Karpas-422 (cell line): ENCODE results near the gene ZNF280B. TPM values are rescaled to one million over a fixed set of nuclear protein-coding genes. Genes with fewer than 3 reads are reported as not detected.

ENCODE experiments used
- DNase-seq: peaks from one replicate; pipeline ENCODE4 v3.0.0-alpha.2; 2015
- H2AFZ ChIP-seq: fragments of 200-600 bp; sonication (generic); 2 replicates; pipeline ENCODE4 v1.6.1; 2014; ENCODE audit warnings: antibody characterized with exemption, low read length, mixed read lengths
- H3K27ac ChIP-seq: fragments of 200-600 bp; sonication (generic); 2 replicates; pipeline ENCODE4 v1.5.1; 2014; ENCODE audit warnings: mild to moderate bottlenecking, low read length, moderate library complexity
- H3K27me3 ChIP-seq: fragments of 200-600 bp; sonication (generic); 2 replicates; pipeline ENCODE4 v1.6.1; 2014; ENCODE audit warnings: low read length, mixed read lengths
- H3K36me3 ChIP-seq: fragments of 200-600 bp; sonication (generic); 2 replicates; pipeline ENCODE4 v1.6.1; 2014; ENCODE audit warnings: low read length, mixed read lengths; ENCODE audit not compliant: insufficient read depth
- H3K4me1 ChIP-seq: fragments of 200-600 bp; sonication (generic); 2 replicates; pipeline ENCODE4 v1.6.1; 2014; ENCODE audit warnings: mild to moderate bottlenecking, low read length, mixed read lengths
- H3K4me2 ChIP-seq: fragments of 200-600 bp; sonication (generic); 2 replicates; pipeline ENCODE4 v1.6.1; 2014; ENCODE audit warnings: low read length, low read depth, mild to moderate bottlenecking; ENCODE audit not compliant: poor library complexity, severe bottlenecking
- H3K4me3 ChIP-seq: fragments of 200-600 bp; sonication (generic); 2 replicates; pipeline ENCODE4 v1.5.1; 2014; ENCODE audit warnings: mild to moderate bottlenecking, antibody characterized with exemption, low read length, mixed read lengths
- H3K79me2 ChIP-seq: fragments of 200-600 bp; sonication (generic); 2 replicates; pipeline ENCODE4 v1.6.1; 2014; ENCODE audit warnings: mild to moderate bottlenecking, low read length, mixed read lengths
- H3K9ac ChIP-seq: fragments of 200-600 bp; sonication (generic); 2 replicates; pipeline ENCODE4 v1.6.0; 2014; ENCODE audit warnings: low read length
- H3K9me2 ChIP-seq: fragments of 200-600 bp; sonication (generic), shearing (Covaris generic); replicated peaks from 2 replicates; pipeline ENCODE4 v1.6.0; 2014; ENCODE audit warnings: mild to moderate bottlenecking, low read length, moderate library complexity; ENCODE audit not compliant: insufficient read depth
- H3K9me3 ChIP-seq: fragments of 300-700, 200-600 bp; sonication (generic); 2 replicates; pipeline ENCODE4 v1.6.1; 2014; ENCODE audit warnings: low read length, mixed read lengths
- H4K20me1 ChIP-seq: fragments of 200-600 bp; sonication (generic); 2 replicates; pipeline ENCODE4 v1.6.1; 2014; ENCODE audit warnings: mild to moderate bottlenecking, antibody characterized with exemption, low read length, low read depth; ENCODE audit not compliant: insufficient read depth
- total RNA-seq: library from RNA; depleted of rRNA; stranded (reverse); fragments of >200 nt; shearing (Covaris generic); gene quantifications from 2 replicates; pipeline ENCODE4 v1.2.3, GENCODE V29; 2014; ENCODE audit warnings: low replicate concordance

ZNF280B gene
- total RNA-seq, 1 experiment from 2014 or later = 10.3 TPM

- no peaks in the 10 kb centered on the region for H3K9me2 ChIP-seq
- no peak overlapping the region for H3K27ac ChIP-seq
- no peaks in the 10 kb centered on the region for H3K27me3 ChIP-seq
- H3K4me3 ChIP-seq = no peak overlapping the region
- H3K9me3 ChIP-seq = peaks cover 15% of the 10 kb centered on the region
- no peaks in the 10 kb centered on the region for H3K4me1 ChIP-seq
- no peaks in the 10 kb centered on the region for H3K36me3 ChIP-seq
- no peak overlapping the region for H3K9ac ChIP-seq
- no peaks in the 10 kb centered on the region for H3K79me2 ChIP-seq
- no peak overlapping the region for H2AFZ ChIP-seq
- H4K20me1 ChIP-seq = no peaks in the 10 kb centered on the region
- peak; percentile 90 for DNase-seq
- H3K4me2 ChIP-seq = peak overlapping the region; percentile 27
Observed at GRCh38 chr22:22463855-22464540, 44.5 kb downstream of the ZNF280B start.

- no peak overlapping the region for H3K4me2 ChIP-seq
- no peak overlapping the region for H3K27ac ChIP-seq
Observed at GRCh38 chr22:22462813-22463567, 45.6 kb downstream of the ZNF280B start.

GRCh38 chr22:22461583-22461982 lies 47.0 kb downstream of the ZNF280B start:
- H3K9me3 ChIP-seq = peaks cover 24% of the 10 kb centered on the region
- H2AFZ ChIP-seq = no peak overlapping the region
- no peaks in the 10 kb centered on the region for H3K9me2 ChIP-seq
- no peaks in the 10 kb centered on the region for H3K36me3 ChIP-seq
- no peaks in the 10 kb centered on the region for H4K20me1 ChIP-seq
- no peak overlapping the region for H3K4me3 ChIP-seq
- no peak overlapping the region for H3K27ac ChIP-seq
- H3K4me2 ChIP-seq = no peak overlapping the region
- no peaks in the 10 kb centered on the region for H3K4me1 ChIP-seq
- H3K9ac ChIP-seq = no peak overlapping the region
- DNase-seq = no peak
- no peaks in the 10 kb centered on the region; the same call in 1 of the 2 replicates for H3K27me3 ChIP-seq
- no peaks in the 10 kb centered on the region for H3K79me2 ChIP-seq

More at GRCh38 chr22:22462813-22463567, 45.6 kb downstream of the ZNF280B start:
- Histone ChIP-seq H2AFZ (no peak overlapping the region), H3K79me2 (no peaks in the 10 kb centered on the region), H3K27me3 (no peaks in the 10 kb centered on the region), H3K4me1 (no peaks in the 10 kb centered on the region), H3K36me3 (no peaks in the 10 kb centered on the region), H3K9ac (no peak overlapping the region), H4K20me1 (no peaks in the 10 kb centered on the region), H3K9me2 (no peaks in the 10 kb centered on the region), H3K9me3 (peaks cover 22% of the 10 kb centered on the region), H3K4me3 (no peak overlapping the region)
- DNase-seq = peak; percentile 67

- no peaks in the 10 kb centered on the region for H3K79me2 ChIP-seq
- H3K36me3 ChIP-seq = no peaks in the 10 kb centered on the region
- no peak overlapping the region for H3K27ac ChIP-seq
- H3K4me3 ChIP-seq = no peak overlapping the region
- no peaks in the 10 kb centered on the region; the same call in 1 of the 2 replicates for H3K27me3 ChIP-seq
- H3K9me2 ChIP-seq = no peaks in the 10 kb centered on the region
- no peak overlapping the region for H3K9ac ChIP-seq
- DNase-seq = no peak
- no peaks in the 10 kb centered on the region for H3K4me1 ChIP-seq
- peaks cover 24% of the 10 kb centered on the region for H3K9me3 ChIP-seq
- H3K4me2 ChIP-seq = no peak overlapping the region
- H4K20me1 ChIP-seq = no peaks in the 10 kb centered on the region
- no peak overlapping the region for H2AFZ ChIP-seq
Observed at GRCh38 chr22:22461111-22461510, 47.4 kb downstream of the ZNF280B start.

- no peak overlapping the region for H3K4me3 ChIP-seq
- H3K36me3 ChIP-seq = no peaks in the 10 kb centered on the region
- no peak overlapping the region for H3K4me2 ChIP-seq
- no peaks in the 10 kb centered on the region; the same call in 1 of the 2 replicates for H3K27me3 ChIP-seq
- H4K20me1 ChIP-seq = no peaks in the 10 kb centered on the region
- H3K27ac ChIP-seq = no peak overlapping the region
- H3K79me2 ChIP-seq = no peaks in the 10 kb centered on the region
- H3K9me2 ChIP-seq = no peaks in the 10 kb centered on the region
- peak; percentile 67 for DNase-seq
- H2AFZ ChIP-seq = no peak overlapping the region
- no peaks in the 10 kb centered on the region for H3K4me1 ChIP-seq
- no peak overlapping the region for H3K9ac ChIP-seq
- peaks cover 24% of the 10 kb centered on the region for H3K9me3 ChIP-seq
Observed at GRCh38 chr22:22460635-22461034, 47.9 kb downstream of the ZNF280B start.

GRCh38 chr22:22460060-22460459 lies 48.5 kb downstream of the ZNF280B start:
- no peaks in the 10 kb centered on the region for H4K20me1 ChIP-seq
- no peak for DNase-seq
- H2AFZ ChIP-seq = no peak overlapping the region
- H3K9me3 ChIP-seq = peaks cover 24% of the 10 kb centered on the region
- H3K27me3 ChIP-seq = no peaks in the 10 kb centered on the region; the same call in 1 of the 2 replicates
- H3K4me1 ChIP-seq = no peaks in the 10 kb centered on the region
- H3K9me2 ChIP-seq = no peaks in the 10 kb centered on the region
- H3K4me3 ChIP-seq = no peak overlapping the region
- H3K36me3 ChIP-seq = no peaks in the 10 kb centered on the region
- H3K79me2 ChIP-seq = no peaks in the 10 kb centered on the region
- H3K9ac ChIP-seq = no peak overlapping the region
- H3K4me2 ChIP-seq = no peak overlapping the region
- H3K27ac ChIP-seq = no peak overlapping the region

- Histone ChIP-seq H3K4me1 (no peaks in the 10 kb centered on the region), H3K79me2 (no peaks in the 10 kb centered on the region), H3K4me3 (no peak overlapping the region), H4K20me1 (no peaks in the 10 kb centered on the region), H3K9me3 (peaks cover 24% of the 10 kb centered on the region), H3K9me2 (no peaks in the 10 kb centered on the region), H3K36me3 (no peaks in the 10 kb centered on the region), H3K27ac (no peak overlapping the region), H3K27me3 (no peaks in the 10 kb centered on the region; the same call in 1 of the 2 replicates), H2AFZ (no peak overlapping the region), H3K4me2 (no peak overlapping the region), H3K9ac (no peak overlapping the region)
- DNase-seq = no peak
Observed at GRCh38 chr22:22458896-22459588, 49.5 kb downstream of the ZNF280B start.

- Histone ChIP-seq H3K9me2 (no peaks in the 10 kb centered on the region), H3K36me3 (no peaks in the 10 kb centered on the region), H3K4me3 (no peak overlapping the region), H4K20me1 (no peaks in the 10 kb centered on the region), H3K27ac (no peak overlapping the region), H3K4me2 (no peak overlapping the region), H2AFZ (no peak overlapping the region), H3K27me3 (no peaks in the 10 kb centered on the region; the same call in 1 of the 2 replicates), H3K9ac (no peak overlapping the region), H3K9me3 (peaks cover 25% of the 10 kb centered on the region), H3K79me2 (no peaks in the 10 kb centered on the region), H3K4me1 (no peaks in the 10 kb centered on the region)
- no peak for DNase-seq
Observed at GRCh38 chr22:22458387-22458786, 50.2 kb downstream of the ZNF280B start.
